Small intestine (tissue), 7 donors: ENCODE measurements around the gene PTPRU. TPM values are rescaled to one million over a fixed set of nuclear protein-coding genes. Genes with fewer than 3 reads are reported as not detected.

Experiments used
- DNase-seq, 2 donors: peaks; one replicate each; pipeline versions ENCODE4 v3.0.0 to v3.0.0-alpha.2; 2013
- FAIRE-seq: peaks from 2 replicates; lab custom pipeline; 2012; peaks lifted over from hg19 to GRCh38; lab: Jason Lieb, UNC
- H3K27ac ChIP-seq, 3 donors: one replicate each; pipeline ENCODE4 v1.5.1; 2013; ENCODE audit warnings: low read length in 2 of 3, mild to moderate bottlenecking in 2 of 3, control low read depth in 1 of 3, inconsistent platforms in 1 of 3, low read depth in 1 of 3, moderate library complexity in 1 of 3
- H3K27me3 ChIP-seq, 3 donors: one replicate each; pipeline ENCODE4 v1.6.1; 2013; ENCODE audit warnings: low read length in 3 of 3, inconsistent platforms in 1 of 3; ENCODE audit not compliant: control insufficient read depth in 3 of 3, insufficient read depth in 3 of 3
- H3K36me3 ChIP-seq, 3 donors: one replicate each; pipeline ENCODE4 v1.6.1; 2013; ENCODE audit warnings: low read length in 3 of 3, inconsistent platforms in 1 of 3, low read depth in 1 of 3, mild to moderate bottlenecking in 1 of 3, moderate library complexity in 1 of 3; ENCODE audit not compliant: control insufficient read depth in 3 of 3, insufficient read depth in 2 of 3
- H3K4me1 ChIP-seq, 3 donors: one replicate each; pipeline ENCODE4 v1.6.1; 2013; ENCODE audit warnings: low read length in 2 of 3, inconsistent platforms in 1 of 3, low read depth in 1 of 3, mild to moderate bottlenecking in 1 of 3, moderate library complexity in 1 of 3; ENCODE audit not compliant: control insufficient read depth in 3 of 3, insufficient read depth in 2 of 3
- H3K4me3 ChIP-seq, 3 donors: one replicate each; pipeline ENCODE4 v1.5.1; 2013; ENCODE audit warnings: low read length in 3 of 3, control low read depth in 1 of 3, inconsistent platforms in 1 of 3, low read depth in 1 of 3, mild to moderate bottlenecking in 1 of 3, moderate library complexity in 1 of 3
- H3K9me3 ChIP-seq, 2 donors: one replicate each; pipeline ENCODE4 v1.6.1; 2013; ENCODE audit warnings: low read depth in 1 of 2, low read length in 1 of 2; ENCODE audit not compliant: control insufficient read depth in 2 of 2, insufficient read depth in 1 of 2
- WGBS, 3 donors: extraction: QIAGEN DNeasy Blood & Tissue Kit; methylation state at CpG; one replicate each; pipeline ENCODE4 v1.1.7; 2013; 5-methylcytosine and 5-hydroxymethylcytosine counted together
- polyA plus RNA-seq, 4 donors: library from polyadenylated mRNA; stranded (reverse) in 3 of 4; unstranded in 1 of 4; fragments of 200-250 nt in 3 of 4; fragments of 120-200 nt in 1 of 4; gene quantifications; one replicate each; pipeline versions ENCODE4 v1.2.1 to v1.2.3, GENCODE V29; 2013
- donor health status: healthy with polysubstance abuse.
- donor health status: control.
- donor health status: control.
- donor health status: Bipolar disorder and iron deficiency.
- donor health status: healthy.

Gene PTPRU
- polyA plus RNA-seq, 4 donors, result 0.27 to 44.5 (median 4.3) TPM; not detected in 1

DNA sequence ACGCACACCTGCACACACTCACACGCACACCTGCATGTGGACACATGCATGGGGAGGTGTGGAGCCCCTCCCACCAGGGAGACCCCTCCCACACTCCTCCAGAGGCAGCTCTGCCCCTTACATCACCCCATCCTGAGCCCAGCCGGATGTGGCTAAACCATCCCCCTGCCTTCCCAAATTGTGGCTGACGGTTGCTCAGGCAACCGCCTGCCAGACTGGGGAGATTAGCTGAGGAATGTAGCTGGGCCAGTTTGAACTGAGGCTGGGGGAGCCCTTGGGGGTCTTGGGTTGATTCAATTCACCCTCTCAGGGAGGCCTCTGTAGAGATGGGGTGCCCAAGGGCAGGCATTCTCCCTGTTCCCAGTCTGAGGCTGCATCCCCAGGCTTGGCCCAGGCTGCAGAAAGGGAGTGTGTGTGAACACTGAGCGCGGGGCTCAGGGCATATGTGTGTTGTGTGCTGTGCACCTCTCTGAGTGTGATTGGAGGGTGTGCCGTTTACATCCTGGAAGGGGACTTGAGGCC lies 12.9 kb downstream of the PTPRU start:
- H3K27ac ChIP-seq, result no peak overlapping the region
- no peak overlapping the region for H3K4me3 ChIP-seq
- 31 to 49% (median 43%) methylated on average over 8 of the region's 8 CpGs for whole genome bisulfite sequencing, 3 donors
- FAIRE-seq (no peak), DNase-seq (no peak)
- H3K36me3 ChIP-seq, result no peaks in the 10 kb centered on the region
- H3K9me3 ChIP-seq, result no peaks in the 10 kb centered on the region
- no peaks in the 10 kb centered on the region for H3K27me3 ChIP-seq
- H3K4me1 ChIP-seq, result no peaks in the 10 kb centered on the region

DNA sequence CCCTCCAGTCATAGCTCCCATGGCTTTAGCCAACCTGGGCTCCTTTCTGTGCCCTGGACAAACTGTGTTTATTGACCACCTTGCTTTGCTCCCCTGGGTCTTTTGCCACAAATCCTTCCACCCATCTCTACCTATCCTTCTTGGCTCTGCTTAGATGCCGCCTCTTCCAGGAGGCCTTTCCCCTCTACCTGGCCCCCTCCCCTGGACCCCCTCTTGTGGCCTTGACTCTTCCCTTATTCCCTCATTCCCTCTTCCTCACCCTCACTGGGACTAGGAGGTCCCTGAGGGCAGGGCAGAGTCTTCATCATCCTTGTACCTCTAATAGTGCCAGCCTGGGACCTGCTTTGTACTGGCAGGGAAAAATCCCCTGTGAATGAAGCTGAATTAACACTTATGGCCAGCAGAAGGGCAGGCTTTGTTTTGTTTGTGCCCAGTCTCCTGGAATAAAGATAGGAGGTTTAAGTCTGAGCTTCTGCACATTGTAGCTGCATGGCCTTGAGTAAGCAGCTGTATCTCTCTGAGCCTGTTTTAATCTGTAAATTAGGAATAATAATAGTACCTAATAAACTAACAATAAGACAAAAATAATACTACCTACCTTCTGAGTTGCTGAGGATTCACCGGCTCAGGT lies 13.7 kb downstream of the PTPRU start:
- WGBS, 3 donors, result 86 to 99% (median 96%) methylated on average over 2 of the region's 2 CpGs
- no peaks in the 10 kb centered on the region for H3K4me1 ChIP-seq
- no peak for FAIRE-seq
- no peaks in the 10 kb centered on the region for H3K9me3 ChIP-seq
- H3K27ac ChIP-seq, result no peak overlapping the region
- no peak overlapping the region for H3K4me3 ChIP-seq
- no peaks in the 10 kb centered on the region for H3K27me3 ChIP-seq
- no peak for DNase-seq
- no peaks in the 10 kb centered on the region for H3K36me3 ChIP-seq

DNA sequence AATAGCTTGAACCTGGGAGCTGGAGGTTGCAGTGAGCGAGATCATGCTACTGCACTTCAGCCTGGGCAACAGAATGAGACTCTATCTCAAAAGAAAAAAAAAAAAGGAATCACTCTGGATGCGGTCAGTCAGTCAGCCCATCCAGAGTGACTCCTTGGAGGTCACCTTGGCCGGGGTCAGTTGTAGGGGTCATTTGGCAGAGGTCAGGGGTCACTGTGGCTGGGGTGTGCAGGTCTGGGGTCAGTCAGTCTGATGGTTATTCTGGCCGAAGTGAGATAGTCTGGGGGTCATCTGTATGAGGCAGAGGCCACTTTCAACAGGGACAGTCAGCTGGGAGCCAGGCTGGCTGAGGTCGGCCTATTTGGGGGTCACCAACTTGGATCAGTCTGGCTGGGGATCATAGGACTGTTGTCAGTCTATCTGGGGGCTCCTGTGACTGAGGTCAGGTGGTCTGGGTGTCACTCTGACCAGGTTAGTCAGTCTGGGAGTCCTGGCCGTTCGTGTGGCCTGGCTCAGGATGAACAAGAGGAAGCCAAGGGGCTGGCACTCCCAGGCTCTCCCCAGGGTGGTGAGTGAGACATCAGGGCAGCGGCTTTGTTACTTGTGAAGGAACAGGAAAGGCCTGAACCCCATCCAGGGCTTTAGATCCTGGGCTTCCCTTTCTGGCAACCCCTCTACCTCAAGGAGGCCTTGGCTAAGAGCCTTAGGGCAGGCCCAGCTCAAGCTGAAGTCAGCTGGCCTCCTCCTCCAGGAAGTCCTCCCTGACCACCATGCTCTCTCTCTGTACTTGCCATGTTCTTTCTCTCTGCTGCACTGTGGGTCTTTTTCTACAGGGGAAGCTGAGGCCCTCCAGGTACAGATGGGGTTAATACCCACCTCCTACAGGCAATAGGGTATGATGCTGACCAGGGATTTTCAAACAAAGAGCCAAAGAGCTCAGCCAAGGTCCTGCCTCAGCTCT lies 15.1 kb downstream of the PTPRU start:
- no peak for FAIRE-seq
- Histone ChIP-seq H3K9me3 (no peaks in the 10 kb centered on the region), H3K4me3 (no peak overlapping the region), H3K4me1 (no peaks in the 10 kb centered on the region), H3K27me3 (no peaks in the 10 kb centered on the region), H3K27ac (no peak overlapping the region), H3K36me3 (no peaks in the 10 kb centered on the region)
- no peak for DNase-seq
- WGBS, 3 donors, result 76 to 83% (median 77%) methylated on average over 8 of the region's 8 CpGs

DNA sequence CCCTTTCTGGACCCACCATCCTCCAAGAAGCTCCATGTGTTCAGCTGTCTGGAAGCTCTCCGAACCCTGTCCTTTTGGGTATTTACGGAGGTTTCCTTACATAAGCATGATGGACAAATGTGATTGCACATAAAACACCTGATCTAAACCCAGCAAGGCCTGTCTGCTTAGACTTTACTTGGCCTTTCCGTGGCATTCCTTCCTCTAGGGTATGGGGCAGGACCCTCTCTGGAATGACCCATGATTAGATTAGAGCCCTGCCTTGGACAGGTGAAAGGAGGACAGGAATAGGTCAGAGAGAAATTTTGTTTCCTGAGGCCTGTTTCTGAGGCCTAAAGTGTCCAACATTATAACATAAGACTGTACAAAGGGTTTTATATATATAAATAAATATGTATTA lies 16.9 kb downstream of the PTPRU start:
- WGBS, 3 donors, result 88 to 93% (median 88%) methylated on average over 3 of the region's 3 CpGs
- no peak overlapping the region for H3K4me3 ChIP-seq
- no peaks in the 10 kb centered on the region for H3K4me1 ChIP-seq
- no peaks in the 10 kb centered on the region for H3K36me3 ChIP-seq
- no peak for FAIRE-seq
- H3K27ac ChIP-seq, result no peak overlapping the region
- DNase-seq, result no peak
- no peaks in the 10 kb centered on the region for H3K9me3 ChIP-seq
- no peaks in the 10 kb centered on the region for H3K27me3 ChIP-seq

DNA sequence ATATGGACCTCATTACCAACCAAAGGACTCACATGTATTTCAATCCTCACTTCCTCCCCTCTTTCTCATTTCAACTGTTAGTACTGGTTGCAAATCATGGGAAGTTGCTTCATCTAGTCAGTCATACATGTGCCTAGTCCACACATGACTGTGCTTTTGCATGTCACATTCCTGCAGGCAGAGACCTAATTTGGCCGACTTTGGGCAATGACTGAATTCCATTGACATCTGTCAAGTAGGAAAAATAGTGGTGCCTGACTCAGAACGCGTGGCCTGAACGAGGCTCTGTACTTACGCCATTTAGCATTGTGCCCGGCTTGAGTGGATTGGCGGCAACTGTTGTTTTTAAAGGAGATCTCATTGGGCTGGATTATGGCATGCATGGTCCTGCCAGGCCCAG lies 18.0 kb downstream of the PTPRU start:
- 89 to 92% (median 90%) methylated on average over 7 of the region's 7 CpGs for WGBS, 3 donors
- DNase-seq, result no peak
- Histone ChIP-seq H3K9me3 (no peaks in the 10 kb centered on the region), H3K36me3 (no peaks in the 10 kb centered on the region), H3K4me1 (no peaks in the 10 kb centered on the region), H3K27me3 (peaks cover 0 to 9% (median 9%) of the 10 kb centered on the region in 3 donors), H3K27ac (no peak overlapping the region), H3K4me3 (no peak overlapping the region)
- FAIRE-seq, result no peak

DNA sequence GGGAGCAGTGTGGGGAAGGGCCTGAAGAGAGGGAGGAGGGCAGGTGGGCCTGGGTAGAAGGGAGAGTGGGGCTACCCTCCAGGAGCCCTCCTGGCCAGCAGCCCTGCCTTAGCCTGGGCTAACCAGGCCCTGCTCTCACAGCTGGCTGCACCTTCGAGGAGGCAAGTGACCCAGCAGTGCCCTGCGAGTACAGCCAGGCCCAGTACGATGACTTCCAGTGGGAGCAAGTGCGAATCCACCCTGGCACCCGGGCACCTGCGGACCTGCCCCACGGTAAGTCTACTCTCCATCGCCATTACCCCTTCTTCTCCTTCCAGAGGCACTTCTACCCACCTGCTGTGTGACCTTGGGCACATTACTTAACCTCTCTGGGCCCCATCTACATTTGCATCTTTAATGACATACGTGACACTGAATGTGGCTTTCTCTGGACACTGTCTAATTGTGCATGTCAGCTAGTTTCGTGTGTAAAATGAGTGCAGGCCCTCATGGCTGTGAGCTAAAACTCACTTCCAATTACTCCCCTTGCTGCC lies 18.9 kb downstream of the PTPRU start:
- FAIRE-seq (no peak), DNase-seq (no peak)
- 74 to 92% (median 91%) methylated on average over 9 to 10 of the region's 10 CpGs for whole genome bisulfite sequencing, 3 donors
- Histone ChIP-seq H3K4me1 (no peaks in the 10 kb centered on the region), H3K4me3 (no peak overlapping the region), H3K27ac (no peak overlapping the region), H3K27me3 (peaks cover 0 to 12% (median 11%) of the 10 kb centered on the region in 3 donors), H3K36me3 (no peaks in the 10 kb centered on the region), H3K9me3 (no peaks in the 10 kb centered on the region)

DNA sequence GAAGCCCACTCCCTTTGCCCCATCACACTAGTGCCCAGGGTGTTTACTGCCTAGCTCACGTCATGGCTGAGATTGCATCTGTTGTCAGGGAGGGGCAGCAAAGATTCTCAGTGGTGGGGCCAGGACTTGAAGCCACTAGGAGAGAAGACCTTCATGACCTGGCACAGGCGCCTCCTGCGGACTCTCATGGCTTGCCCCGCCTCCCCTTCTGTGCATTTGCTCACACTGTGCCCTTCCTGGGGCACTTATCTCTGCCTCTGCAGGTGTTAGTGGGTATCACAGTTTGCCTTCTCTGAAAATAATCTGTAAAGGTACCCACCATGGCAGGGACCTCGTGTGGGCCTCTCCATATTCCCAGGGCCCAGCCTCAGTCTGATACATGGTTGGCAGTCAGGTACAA lies 20.1 kb downstream of the PTPRU start:
- FAIRE-seq (no peak), DNase-seq (no peak)
- 14 to 57% (median 25%) methylated on average over 4 to 5 of the region's 5 CpGs for WGBS, 3 donors
- Histone ChIP-seq H3K36me3 (no peaks in the 10 kb centered on the region), H3K9me3 (no peaks in the 10 kb centered on the region), H3K27ac (no peak overlapping the region), H3K27me3 (peaks cover 6 to 19% (median 17%) of the 10 kb centered on the region in 3 donors), H3K4me1 (no peaks in the 10 kb centered on the region), H3K4me3 (no peak overlapping the region)
